ENCODE results near the gene NRXN3.

DNA sequence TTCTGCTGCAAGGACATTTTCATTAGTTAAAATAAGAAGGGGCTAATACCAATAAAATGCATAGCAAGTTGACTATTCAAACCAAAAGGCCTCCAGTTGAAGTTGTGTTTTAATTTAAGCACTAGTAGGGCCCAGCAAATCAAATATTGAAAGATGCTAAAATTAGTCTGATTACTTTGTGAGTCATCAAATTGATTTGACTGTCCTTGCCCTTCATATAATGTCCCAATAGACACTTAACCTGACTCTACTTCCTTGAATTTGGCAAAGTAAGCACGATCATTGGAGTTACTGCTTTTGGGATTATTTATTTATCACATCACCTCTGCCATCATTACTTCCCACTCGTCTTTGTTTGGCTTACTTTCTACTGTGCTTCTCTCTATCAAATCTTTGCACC lies 1242.6 kb downstream of the NRXN3 start:
- no peak for TF ChIP-seq EZH2 (IDR thresholded peaks at IDR 0.05; ENCODE audit: low read length, missing control alignments)
- TF ChIP-seq, protein P1, sequence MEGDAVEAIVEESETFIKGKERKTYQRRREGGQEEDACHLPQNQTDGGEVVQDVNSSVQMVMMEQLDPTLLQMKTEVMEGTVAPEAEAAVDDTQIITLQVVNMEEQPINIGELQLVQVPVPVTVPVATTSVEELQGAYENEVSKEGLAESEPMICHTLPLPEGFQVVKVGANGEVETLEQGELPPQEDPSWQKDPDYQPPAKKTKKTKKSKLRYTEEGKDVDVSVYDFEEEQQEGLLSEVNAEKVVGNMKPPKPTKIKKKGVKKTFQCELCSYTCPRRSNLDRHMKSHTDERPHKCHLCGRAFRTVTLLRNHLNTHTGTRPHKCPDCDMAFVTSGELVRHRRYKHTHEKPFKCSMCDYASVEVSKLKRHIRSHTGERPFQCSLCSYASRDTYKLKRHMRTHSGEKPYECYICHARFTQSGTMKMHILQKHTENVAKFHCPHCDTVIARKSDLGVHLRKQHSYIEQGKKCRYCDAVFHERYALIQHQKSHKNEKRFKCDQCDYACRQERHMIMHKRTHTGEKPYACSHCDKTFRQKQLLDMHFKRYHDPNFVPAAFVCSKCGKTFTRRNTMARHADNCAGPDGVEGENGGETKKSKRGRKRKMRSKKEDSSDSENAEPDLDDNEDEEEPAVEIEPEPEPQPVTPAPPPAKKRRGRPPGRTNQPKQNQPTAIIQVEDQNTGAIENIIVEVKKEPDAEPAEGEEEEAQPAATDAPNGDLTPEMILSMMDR (conservative IDR thresholded peaks at IDR 0.05 in 1 of 2, IDR thresholded peaks at IDR 0.05 in 1 of 2; ENCODE audit: low read depth in 1 of 2, low read length in 2 of 2): no peak

Measured in fibroblast of lung (primary cell).